Middle frontal gyrus (tissue), 1 donor: ENCODE measurements around the gene SGK1.
"Not testable (repeated sequence)": the region's sequence is repeated elsewhere in the genome, so short reads cannot be mapped to it uniquely, and the experiment has no call there.

Source experiments
- DNase-seq: peaks from one replicate; pipeline ENCODE4 v3.0.0-alpha.2; 2015; ENCODE audit warnings: low spot score; ENCODE audit errors: extremely low spot score

SGK1 gene

GRCh38 chr6:134328138-134328537 is 10.2 kb upstream of the SGK1 start:
- no peak for DNase-seq

DNA sequence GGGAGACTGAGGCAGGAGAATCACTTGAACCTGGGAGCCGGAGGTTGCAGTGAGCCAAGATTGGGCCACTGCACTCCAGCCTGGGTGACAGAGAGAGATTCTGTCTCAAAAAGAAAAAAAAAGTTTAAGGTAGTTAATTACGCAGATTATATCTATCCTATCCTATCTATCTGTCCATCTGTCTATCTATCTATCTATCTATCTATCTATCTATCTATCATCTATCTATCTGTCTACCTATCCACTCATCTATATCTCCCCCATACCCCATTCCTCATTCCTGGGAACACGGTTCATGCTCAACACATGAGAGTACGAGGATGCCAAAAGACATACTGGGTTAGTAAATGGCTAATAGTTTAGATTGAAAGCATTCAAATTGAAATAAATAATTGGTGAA is 8.3 kb upstream of the SGK1 start:
- not testable (repeated sequence) for DNase-seq

GRCh38 chr6:134324766-134325165 is 6.9 kb upstream of the SGK1 start:
- DNase-seq = no peak

DNA sequence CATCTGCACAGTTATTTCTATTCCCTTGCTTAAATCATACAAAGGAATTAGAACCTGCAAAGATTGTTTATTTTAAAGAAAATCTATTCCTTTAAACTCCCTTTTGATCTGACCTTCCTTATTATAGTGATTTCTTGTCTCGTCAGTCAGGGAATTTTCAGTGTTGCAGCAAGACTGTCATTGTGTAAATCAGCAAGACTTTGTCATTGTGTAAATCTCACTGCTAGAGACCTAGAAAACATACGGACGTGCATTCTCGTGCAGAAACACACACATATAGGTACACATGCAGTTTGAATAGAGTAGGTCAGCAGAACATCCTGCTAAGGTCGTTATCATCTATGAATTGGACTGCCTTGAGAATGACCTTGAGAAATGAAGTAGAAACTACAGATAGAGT is 6.2 kb upstream of the SGK1 start:
- DNase-seq = no peak

DNA sequence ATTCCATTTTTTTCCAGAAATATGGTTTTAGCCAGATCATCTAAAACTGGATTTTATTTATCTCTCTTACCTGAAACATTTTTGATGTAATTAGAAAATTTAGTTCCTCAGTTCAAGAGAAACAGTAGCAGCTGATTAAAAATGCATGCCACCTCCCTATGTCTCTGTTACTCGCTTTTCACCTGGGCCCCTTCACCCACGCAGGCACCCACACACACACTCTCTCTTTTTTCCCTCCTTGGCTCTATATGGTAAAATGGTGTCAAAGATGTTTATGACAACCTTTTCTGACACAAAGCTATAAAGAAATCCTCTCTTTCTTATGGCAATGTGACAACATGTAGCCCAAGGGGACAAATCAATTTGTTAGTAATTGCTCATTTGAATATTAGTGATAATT is 5.8 kb upstream of the SGK1 start:
- no peak for DNase-seq

DNA sequence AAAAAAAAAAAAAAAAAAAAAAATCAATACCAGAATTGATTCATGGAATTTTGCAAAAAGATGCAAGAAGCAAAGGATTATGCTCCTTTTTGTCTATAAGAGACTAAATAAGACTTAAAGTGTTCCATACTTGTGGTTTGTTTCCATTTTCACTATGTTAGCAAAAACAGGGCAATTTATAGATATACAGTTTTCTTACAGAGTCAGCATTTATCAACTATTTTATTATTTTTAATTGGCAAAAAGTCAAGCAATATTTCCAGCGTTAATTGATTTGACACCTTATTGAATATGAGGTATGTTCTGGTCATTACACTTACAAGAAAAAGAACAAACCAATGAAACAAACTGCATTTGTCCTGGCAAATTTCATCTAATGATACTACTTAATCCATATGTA is 5.4 kb upstream of the SGK1 start:
- no peak for DNase-seq

GRCh38 chr6:134322216-134322615 is 4.3 kb upstream of the SGK1 start:
- no peak for DNase-seq

- no peak for DNase-seq
Measured at GRCh38 chr6:134321246-134321645, 3.3 kb upstream of the SGK1 start.

- not testable (repeated sequence) for DNase-seq
Measured at GRCh38 chr6:134319686-134320085, 1.8 kb upstream of the SGK1 start.

GRCh38 chr6:134318974-134319281 is 1.0 kb upstream of the SGK1 start:
- DNase-seq = no peak

DNA sequence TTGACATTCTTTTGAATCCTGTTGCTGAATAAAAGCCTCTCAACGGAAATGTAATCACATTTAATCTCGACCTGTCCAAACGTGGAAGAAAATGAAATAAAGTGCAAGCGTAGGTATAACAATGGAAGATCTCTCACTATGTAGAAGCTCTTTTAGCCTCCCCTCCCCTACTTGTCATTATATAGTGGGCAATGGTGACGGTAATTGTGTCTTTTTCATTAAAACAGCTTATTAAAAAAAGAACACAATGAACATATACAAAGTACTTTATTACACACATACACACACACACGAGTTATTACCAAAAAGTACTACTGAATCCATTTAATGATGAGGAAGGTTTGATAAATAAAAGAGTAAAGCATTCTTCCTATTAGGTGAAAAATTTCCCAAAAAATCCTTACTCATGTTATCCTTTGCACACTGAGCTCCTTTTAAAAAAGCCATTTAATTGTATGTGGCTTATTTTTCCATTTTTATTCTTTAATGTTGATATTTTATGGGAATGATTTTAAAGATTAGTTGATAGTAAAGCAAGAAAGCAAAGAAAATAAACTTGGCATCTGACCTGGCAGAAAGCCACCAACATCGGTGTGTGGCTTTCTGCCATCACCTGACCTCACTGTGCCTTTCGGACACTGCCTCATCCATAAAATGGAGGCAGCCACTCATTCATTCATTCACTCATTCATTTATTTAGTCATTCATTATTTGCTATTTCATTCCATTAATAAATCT is 493 bp upstream of the SGK1 start:
- no peak for DNase-seq

- DNase-seq = no peak
Measured at GRCh38 chr6:134316733-134317431, 1.0 kb downstream of the SGK1 start.

DNA sequence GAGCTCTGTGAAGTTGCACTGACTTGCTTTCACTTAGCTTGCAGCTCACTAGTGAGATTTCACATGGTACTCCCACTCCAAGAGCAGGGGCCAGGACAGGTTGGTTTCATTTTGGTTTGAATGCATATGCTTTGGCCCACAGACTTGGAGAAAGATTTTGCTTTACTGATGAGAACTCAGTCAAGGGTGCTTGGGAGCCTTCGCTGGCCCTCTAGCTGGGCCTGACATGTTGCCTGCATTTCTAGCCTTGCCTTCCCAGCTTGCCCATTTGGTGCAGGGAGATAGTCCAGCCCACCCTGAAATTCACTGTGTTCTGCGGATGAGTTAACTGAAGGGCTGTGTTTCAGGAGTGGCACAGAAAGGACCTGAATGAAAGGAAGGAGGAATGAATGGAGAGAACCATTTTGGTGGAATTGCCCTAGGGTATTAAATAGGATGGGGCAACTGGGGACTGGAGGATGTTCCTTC is 1.9 kb downstream of the SGK1 start:
- DNase-seq = no peak

- DNase-seq = no peak
Measured at GRCh38 chr6:134315189-134315588, 2.7 kb downstream of the SGK1 start.

DNA sequence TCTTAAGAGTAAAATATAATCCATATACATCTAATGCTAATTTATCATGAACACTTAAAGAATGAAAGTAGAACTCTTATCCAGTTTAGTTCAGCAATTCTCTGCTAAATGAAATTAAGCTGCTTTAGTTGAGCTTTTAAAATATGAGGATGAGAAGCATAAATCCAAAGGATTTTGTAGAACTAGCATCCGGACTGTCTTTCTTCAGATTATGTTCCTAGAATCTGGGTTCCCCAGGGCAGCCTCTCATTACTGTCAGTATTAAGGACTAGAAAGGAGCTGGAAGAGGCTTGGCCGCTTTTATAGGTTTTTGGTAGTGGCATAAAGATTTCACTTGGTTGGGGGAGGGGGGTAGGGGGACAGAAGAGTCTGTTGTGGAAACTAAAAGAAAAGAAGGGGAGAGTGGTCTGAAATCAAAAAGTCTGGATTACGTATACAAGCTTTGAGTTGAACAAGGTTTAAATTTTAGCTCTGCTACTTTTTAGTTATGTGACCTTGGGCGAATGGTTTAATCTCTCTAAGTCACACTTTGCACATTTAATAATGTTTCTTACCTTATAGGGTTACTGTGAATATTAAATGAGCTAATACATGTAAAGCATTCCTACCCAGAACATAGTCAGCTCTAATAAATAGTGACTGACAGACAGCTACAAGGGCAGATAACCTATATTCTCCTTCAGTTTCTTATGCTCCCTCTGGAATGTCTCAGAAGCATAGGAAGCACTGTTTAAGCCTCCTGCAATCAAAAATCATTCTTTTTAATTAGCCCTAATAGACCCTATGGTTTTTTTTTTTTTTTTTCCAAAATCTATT is 3.7 kb downstream of the SGK1 start:
- no peak for DNase-seq

DNA sequence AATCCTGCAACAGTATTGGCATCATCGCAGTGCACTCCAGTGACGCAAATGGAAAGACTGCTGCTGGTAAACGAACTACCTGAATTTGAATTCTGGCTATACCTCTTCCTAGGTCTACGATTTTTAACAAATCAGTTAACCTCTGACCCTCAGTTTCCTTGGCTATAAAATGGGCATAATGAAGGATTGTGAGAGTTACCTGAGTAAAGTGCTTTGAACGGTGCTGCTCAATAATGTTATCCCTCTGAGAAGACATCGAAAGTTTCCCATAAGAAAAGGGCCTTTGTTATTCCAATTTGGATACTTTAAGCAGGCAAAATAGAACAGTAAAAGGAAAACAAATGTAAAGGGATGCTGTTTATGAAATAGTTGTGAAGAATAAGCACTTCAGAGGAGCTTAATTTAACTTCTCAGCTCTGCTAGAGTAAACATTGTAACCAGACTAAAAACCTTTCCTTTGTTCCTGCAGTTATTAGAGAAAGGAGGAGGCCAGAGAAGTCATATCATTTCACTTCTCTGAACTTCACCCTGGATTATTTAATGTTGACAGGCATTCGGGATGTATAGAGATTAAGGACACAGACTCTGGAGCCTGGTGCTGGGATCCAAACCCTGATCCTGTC is 5.8 kb downstream of the SGK1 start:
- no peak for DNase-seq

GRCh38 chr6:134310817-134311216 is 7.1 kb downstream of the SGK1 start:
- DNase-seq = no peak

DNA sequence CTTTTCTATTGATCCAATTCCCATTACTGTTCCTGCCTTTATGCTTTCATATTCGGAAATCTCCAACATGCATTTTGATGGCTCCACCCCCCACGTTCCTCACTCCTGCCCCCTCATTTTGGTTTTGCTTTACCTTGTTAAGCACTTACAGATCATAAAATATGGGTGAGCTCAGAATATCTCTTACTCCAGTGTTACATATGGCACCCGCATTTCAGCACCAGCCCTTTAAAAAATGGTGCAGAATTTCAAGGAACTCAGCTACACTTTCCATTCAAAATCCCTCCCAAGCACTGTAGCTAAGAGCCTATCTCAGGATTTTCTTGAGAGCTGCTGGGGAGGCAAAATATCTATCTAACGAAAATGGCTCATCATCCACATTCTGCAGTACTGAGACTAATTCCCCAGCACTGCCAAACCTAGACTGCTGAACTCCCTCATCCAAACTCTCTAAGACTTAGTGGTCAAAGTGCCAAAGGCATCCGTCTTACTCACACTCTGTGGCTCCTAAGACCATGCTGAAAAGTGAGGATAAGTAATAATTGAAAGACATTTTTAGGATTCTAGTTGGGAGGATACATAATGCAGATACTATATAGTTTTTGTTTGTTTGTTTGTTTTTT is 7.8 kb downstream of the SGK1 start:
- DNase-seq = no peak

DNA sequence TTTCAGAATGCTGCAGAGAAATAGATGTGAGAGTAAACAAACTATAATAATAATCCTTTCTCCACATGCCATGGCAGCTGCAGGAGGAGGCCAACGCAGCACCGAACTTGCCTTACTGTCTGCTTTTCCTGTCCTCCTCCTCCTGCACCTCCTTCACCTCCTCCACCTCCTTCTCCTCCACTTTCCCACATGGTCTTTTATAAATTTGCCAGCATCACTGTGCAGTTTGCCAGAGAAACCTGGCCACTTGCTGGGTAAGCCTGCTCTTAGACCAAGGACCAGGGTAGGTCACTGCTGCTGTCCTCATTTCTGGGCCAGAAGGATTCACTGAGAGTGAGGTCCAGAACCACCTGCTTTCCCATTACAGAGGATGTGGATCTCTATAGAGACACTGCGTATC is 8.7 kb downstream of the SGK1 start:
- DNase-seq = no peak

DNA sequence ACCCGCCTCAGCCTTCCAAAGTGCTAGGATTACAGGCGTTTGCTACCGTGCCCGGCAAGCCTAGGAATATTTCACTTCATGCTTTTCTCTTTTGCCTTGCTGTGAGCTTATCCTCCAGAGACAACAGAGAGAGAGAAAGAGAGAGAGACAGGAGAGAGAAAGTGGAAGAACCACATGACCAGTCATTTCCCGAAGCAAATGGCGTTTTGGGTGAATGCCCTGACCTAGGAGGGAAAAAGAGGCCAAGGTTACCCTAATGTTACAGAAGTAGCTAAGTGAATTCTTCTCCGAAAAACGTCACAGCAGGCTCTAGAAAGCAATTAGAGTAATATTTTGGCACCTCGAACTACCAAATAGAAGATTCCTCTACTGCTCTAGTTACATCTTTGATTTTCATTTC is 9.1 kb downstream of the SGK1 start:
- no peak for DNase-seq

DNA sequence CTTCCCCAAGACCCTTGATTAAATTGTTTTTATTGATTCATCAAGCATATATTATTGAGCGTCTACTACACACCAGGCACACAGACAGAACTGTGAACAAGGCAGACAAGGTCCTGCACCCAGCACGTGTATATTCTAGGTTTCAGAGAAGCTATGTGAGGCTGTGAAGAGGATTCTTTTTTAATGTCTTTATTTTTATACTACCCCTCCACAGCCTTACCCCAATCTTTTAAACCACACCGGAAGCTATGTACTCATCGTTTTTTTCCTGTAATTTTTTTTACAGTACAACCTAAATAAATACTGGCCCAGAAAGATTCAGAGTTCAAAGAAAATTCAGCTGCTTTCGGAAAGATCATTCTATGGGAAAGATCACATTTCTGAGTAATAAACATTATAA is 10.0 kb downstream of the SGK1 start:
- no peak for DNase-seq
